Loucy (cell line): ENCODE data around the gene METTL21A.

Source experiments
- CTCF ChIP-seq: fragments of 200-600 bp; sonication (generic); conservative IDR thresholded peaks from 2 replicates; pipeline ENCODE4 v1.5.1; 2014; ENCODE audit warnings: mild to moderate bottlenecking, antibody characterized with exemption, low read length
- EZH2phosphoT487 ChIP-seq: fragments of 200-600 bp; IDR thresholded peaks from 2 replicates; pipeline ENCODE4 v1.6.1; 2018; ENCODE audit warnings: antibody characterized with exemption, mild to moderate bottlenecking, moderate library complexity, borderline replicate concordance

GRCh38 chr2:207660994-207661393 is 35.8 kb upstream of the METTL21A start:
- no peak for TF ChIP-seq CTCF
- no peak for TF ChIP-seq EZH2phosphoT487
